Parathyroid adenoma (tissue), 2 donors: ENCODE data around the gene DCANP1.

Experiments used
- H2AFZ ChIP-seq: fragments of 300-600 bp; sonication (generic); one replicate; pipeline ENCODE4 v1.7.0; 2017; ENCODE audit warnings: antibody characterized with exemption, mild to moderate bottlenecking
- H3K27ac ChIP-seq: fragments of 300-600 bp; sonication (generic); one replicate; pipeline ENCODE4 v1.7.0; 2017
- H3K27me3 ChIP-seq: fragments of 300-600 bp; sonication (generic); one replicate; pipeline ENCODE4 v1.7.0; 2017; ENCODE audit warnings: low read length; ENCODE audit not compliant: control insufficient read depth, insufficient read depth
- H3K36me3 ChIP-seq: fragments of 300-600 bp; sonication (generic); one replicate; pipeline ENCODE4 v1.7.0; 2017; ENCODE audit warnings: low read length; ENCODE audit not compliant: control insufficient read depth, insufficient read depth
- H3K4me1 ChIP-seq: fragments of 300-600 bp; sonication (generic); one replicate; pipeline ENCODE4 v1.7.0; 2017; ENCODE audit warnings: control low read depth
- H3K4me2 ChIP-seq: fragments of 300-600 bp; sonication (generic); one replicate; pipeline ENCODE4 v1.7.0; 2017; ENCODE audit warnings: low read length
- H3K4me3 ChIP-seq: fragments of 300-600 bp; sonication (generic); one replicate; pipeline ENCODE4 v1.7.0; 2017; ENCODE audit warnings: low read depth, low read length
- H3K79me2 ChIP-seq: fragments of 300-600 bp; sonication (generic); one replicate; pipeline ENCODE4 v1.7.0; 2017; ENCODE audit warnings: control low read depth
- H3K9ac ChIP-seq: fragments of 300-600 bp; sonication (generic); one replicate; pipeline ENCODE4 v1.7.0; 2017; ENCODE audit warnings: mild to moderate bottlenecking
- H3K9me3 ChIP-seq: fragments of 300-600 bp; sonication (generic); one replicate; pipeline ENCODE4 v1.7.0; 2017; ENCODE audit warnings: low read length; ENCODE audit not compliant: control insufficient read depth
- TF ChIP-seq, protein P1 (sequence below): fragments of 300-600 bp; sonication (generic); IDR thresholded peaks from one replicate; pipeline ENCODE4 v1.7.0; 2017; ENCODE audit warnings: antibody characterized with exemption, mild to moderate bottlenecking
- donor health status: primary hyperparathyroidism.

DCANP1 gene

GRCh38 chr5:135444360-135444759, 2.8 kb downstream of the DCANP1 start:
- H3K27ac ChIP-seq = no peak overlapping the region
- no peaks in the 10 kb centered on the region for H3K4me1 ChIP-seq
- TF ChIP-seq, protein P1, sequence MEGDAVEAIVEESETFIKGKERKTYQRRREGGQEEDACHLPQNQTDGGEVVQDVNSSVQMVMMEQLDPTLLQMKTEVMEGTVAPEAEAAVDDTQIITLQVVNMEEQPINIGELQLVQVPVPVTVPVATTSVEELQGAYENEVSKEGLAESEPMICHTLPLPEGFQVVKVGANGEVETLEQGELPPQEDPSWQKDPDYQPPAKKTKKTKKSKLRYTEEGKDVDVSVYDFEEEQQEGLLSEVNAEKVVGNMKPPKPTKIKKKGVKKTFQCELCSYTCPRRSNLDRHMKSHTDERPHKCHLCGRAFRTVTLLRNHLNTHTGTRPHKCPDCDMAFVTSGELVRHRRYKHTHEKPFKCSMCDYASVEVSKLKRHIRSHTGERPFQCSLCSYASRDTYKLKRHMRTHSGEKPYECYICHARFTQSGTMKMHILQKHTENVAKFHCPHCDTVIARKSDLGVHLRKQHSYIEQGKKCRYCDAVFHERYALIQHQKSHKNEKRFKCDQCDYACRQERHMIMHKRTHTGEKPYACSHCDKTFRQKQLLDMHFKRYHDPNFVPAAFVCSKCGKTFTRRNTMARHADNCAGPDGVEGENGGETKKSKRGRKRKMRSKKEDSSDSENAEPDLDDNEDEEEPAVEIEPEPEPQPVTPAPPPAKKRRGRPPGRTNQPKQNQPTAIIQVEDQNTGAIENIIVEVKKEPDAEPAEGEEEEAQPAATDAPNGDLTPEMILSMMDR = no peak
- no peak overlapping the region for H2AFZ ChIP-seq
- H3K36me3 ChIP-seq = no peaks in the 10 kb centered on the region
- H3K9ac ChIP-seq = no peak overlapping the region
- no peaks in the 10 kb centered on the region for H3K9me3 ChIP-seq
- no peaks in the 10 kb centered on the region for H3K27me3 ChIP-seq
- no peak overlapping the region for H3K4me2 ChIP-seq
- H3K4me3 ChIP-seq = no peak overlapping the region
- no peaks in the 10 kb centered on the region for H3K79me2 ChIP-seq

- no peak overlapping the region for H2AFZ ChIP-seq
- no peaks in the 10 kb centered on the region for H3K79me2 ChIP-seq
- H3K27ac ChIP-seq = no peak overlapping the region
- H3K9ac ChIP-seq = no peak overlapping the region
- H3K4me1 ChIP-seq = no peaks in the 10 kb centered on the region
- no peaks in the 10 kb centered on the region for H3K9me3 ChIP-seq
- H3K4me2 ChIP-seq = no peak overlapping the region
- TF ChIP-seq, protein P1 = no peak
- H3K27me3 ChIP-seq = no peaks in the 10 kb centered on the region
- no peaks in the 10 kb centered on the region for H3K36me3 ChIP-seq
- no peak overlapping the region for H3K4me3 ChIP-seq
Measured at GRCh38 chr5:135443161-135443960, 3.8 kb downstream of the DCANP1 start.

DNA sequence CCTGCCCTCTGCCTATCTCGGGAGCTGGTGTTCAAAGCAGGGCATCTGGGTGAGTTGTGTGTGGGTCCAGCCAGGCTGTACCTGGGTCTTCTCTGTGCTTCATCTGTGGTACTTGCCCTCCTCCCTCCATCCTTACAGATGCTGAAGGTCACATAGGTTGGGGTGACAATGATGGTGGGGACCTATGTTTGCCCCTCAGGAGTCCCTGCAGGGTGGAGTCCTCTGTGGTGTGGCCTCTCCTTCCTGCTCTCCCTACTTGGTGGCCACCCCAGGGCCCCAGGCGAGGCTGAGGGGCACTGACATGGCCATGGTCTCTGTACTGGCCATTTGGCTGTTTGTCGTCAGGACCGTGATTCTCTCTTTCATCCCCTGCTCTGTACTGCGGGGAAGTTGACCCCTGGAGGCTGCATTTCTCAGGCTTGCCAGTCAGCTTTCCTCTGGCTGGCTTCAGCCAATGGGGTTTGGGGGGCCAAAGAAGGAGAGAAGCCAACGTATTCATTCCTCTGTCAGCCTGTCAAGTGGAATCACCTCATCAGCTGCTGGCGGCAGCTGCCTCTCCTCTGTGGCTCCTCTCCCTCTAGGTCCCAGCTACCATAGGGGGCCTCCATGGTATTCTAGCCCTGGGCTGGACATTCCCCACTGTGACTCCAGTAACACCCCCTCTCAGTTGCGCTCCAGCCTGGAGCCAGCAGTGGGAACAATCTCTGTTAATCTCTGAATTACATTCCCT, 4.6 kb downstream of the DCANP1 start:
- H3K27ac ChIP-seq = no peak overlapping the region

GRCh38 chr5:135441919-135442318, 5.2 kb downstream of the DCANP1 start:
- no peaks in the 10 kb centered on the region for H3K4me1 ChIP-seq
- no peak overlapping the region for H2AFZ ChIP-seq
- no peak overlapping the region for H3K27ac ChIP-seq

More for the DNA sequence above, 4.6 kb downstream of the DCANP1 start:
- Histone ChIP-seq H3K79me2 (no peaks in the 10 kb centered on the region), H3K9ac (no peak overlapping the region), H3K4me3 (no peak overlapping the region), H2AFZ (no peak overlapping the region), H3K4me1 (no peaks in the 10 kb centered on the region), H3K4me2 (no peak overlapping the region), H3K36me3 (no peaks in the 10 kb centered on the region), H3K27me3 (no peaks in the 10 kb centered on the region), H3K9me3 (no peaks in the 10 kb centered on the region)
- TF ChIP-seq, protein P1 = no peak

More at GRCh38 chr5:135441919-135442318, 5.2 kb downstream of the DCANP1 start:
- H3K4me3 ChIP-seq = no peak overlapping the region
- no peak overlapping the region for H3K4me2 ChIP-seq
- no peak overlapping the region for H3K9ac ChIP-seq
- no peaks in the 10 kb centered on the region for H3K9me3 ChIP-seq
- H3K79me2 ChIP-seq = no peaks in the 10 kb centered on the region
- TF ChIP-seq, protein P1 = no peak
- H3K27me3 ChIP-seq = no peaks in the 10 kb centered on the region
- H3K36me3 ChIP-seq = no peaks in the 10 kb centered on the region
